PFSK-1 (cell line): ENCODE measurements around the gene GPC6.

ENCODE experiments used
- FOXP2 ChIP-seq: optimal IDR thresholded peaks from 2 replicates; pipeline ENCODE3; 2011; ENCODE audit warnings: borderline replicate concordance, control low read depth, inconsistent platforms; ENCODE audit not compliant: insufficient read depth; ENCODE audit errors: extremely low read length, extremely low read depth
- POLR2AphosphoS5 ChIP-seq: IDR thresholded peaks from 2 replicates; pipeline ENCODE4 v1.6.1; 2012; ENCODE audit warnings: low read depth, mild to moderate bottlenecking, control low read depth, low read length, moderate library complexity
- REST ChIP-seq, 2 experiments: IDR thresholded peaks; 2 replicates each; pipeline versions ENCODE4 v1.6.1 to v1.8.0; 2011 to 2012; ENCODE audit warnings: low read depth in 2 of 2, low read length in 2 of 2, control low read depth in 1 of 2, inconsistent platforms in 1 of 2, mild to moderate bottlenecking in 1 of 2, moderate library complexity in 1 of 2; ENCODE audit not compliant: insufficient read depth in 1 of 2
- SIN3A ChIP-seq: IDR thresholded peaks from 2 replicates; pipeline ENCODE4 v1.6.1; 2012; ENCODE audit warnings: mild to moderate bottlenecking, low read length, moderate library complexity, borderline replicate concordance; ENCODE audit not compliant: insufficient read depth
- TAF1 ChIP-seq: IDR thresholded peaks from 2 replicates; pipeline ENCODE4 v1.6.1; 2012; ENCODE audit warnings: low read length, control low read depth, borderline replicate concordance; ENCODE audit not compliant: insufficient read depth

GPC6 gene

DNA sequence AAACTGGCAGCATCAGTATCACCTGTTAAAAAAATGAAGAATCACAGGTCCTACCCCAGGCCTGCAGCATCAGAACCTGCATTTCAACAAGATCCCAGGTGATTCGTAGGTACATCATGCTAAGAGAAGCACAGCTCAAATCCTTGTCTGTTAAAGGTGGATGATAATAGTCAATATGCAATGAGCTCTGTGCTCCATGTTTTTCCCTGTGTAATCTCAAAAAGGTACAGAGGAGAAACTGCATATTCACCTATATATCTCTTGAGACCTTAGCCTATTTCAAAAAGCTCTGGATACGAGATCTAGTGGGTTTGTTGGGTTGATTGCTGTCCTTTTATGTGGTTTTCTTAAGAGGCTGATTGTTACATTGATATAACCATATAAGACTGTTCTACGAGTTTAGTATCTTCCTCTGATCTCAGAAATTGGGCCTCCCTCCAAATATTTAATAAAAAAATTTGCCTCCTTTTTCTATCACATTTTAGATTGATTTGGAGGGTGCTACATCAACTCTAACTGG, 1104.0 kb downstream of the GPC6 start:
- no peak for TF ChIP-seq REST (IDR thresholded peaks at IDR 0.05; ENCODE audit: insufficient read depth in 1 of 2, low read depth in 2 of 2, low read length in 2 of 2)
- TF ChIP-seq FOXP2: no peak
- no peak for TF ChIP-seq POLR2AphosphoS5
- no peak for TF ChIP-seq TAF1
- no peak for TF ChIP-seq SIN3A

DNA sequence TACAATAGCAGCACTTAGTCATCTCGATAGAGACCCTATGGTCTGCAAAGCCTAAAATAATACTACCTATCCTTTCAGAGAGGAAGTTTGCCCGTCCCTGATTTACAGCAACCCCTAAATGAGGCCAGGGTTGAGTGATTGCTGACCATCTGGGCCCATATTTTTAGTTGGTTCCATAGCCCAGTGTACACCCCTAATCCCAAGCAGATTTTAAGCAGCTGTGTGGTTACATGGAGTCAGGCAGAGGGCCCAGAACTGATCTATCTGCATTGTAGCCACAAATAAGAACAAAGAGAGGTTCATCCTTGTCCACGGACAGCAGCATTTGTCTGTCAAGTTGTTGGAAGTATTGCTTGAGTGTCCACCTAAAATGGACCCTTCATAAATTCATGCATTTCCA, 1104.7 kb downstream of the GPC6 start:
- TF ChIP-seq POLR2AphosphoS5 (no peak), SIN3A (no peak), TAF1 (no peak), REST (IDR thresholded peaks at IDR 0.05; ENCODE audit: insufficient read depth in 1 of 2, low read depth in 2 of 2, low read length in 2 of 2) (no peak), FOXP2 (no peak)

DNA sequence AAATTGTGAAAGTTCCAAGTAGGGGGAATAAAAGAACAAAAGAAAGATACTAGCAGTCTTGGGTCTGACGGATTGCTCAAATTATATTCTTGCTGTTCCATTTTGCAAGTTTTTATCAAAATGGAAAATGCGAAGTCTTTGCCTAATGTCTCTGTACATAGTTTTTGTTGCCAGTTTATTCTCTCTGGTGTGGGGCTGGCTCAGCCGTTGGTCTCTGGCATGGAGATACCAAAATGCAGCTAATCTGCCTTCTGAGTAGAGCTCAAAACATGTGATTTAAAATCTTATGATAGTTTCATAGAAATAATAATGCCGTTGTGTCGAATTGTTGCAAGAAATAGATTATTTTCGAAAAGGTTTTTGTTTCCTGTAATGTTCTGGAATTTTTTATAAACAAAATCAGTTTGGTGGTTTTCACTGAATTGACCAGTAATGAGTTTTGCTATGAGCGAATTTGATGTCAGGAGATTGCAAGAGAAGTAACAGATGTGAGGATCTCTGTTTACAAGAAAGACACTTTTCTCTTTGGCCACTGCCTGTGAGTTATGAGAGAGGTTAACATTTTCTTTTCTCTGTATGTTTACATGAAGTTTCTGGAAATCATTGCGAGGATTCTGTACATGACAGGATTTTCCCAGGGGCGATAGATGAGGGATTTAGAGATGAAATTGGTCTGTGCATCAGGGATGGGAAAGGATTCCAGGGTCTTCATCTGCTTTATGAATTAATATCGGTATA, 1105.9 kb downstream of the GPC6 start:
- no peak for TF ChIP-seq FOXP2
- no peak for TF ChIP-seq TAF1
- no peak for TF ChIP-seq SIN3A
- TF ChIP-seq REST (IDR thresholded peaks at IDR 0.05; ENCODE audit: insufficient read depth in 1 of 2, low read depth in 2 of 2, low read length in 2 of 2): no peak
- no peak for TF ChIP-seq POLR2AphosphoS5

DNA sequence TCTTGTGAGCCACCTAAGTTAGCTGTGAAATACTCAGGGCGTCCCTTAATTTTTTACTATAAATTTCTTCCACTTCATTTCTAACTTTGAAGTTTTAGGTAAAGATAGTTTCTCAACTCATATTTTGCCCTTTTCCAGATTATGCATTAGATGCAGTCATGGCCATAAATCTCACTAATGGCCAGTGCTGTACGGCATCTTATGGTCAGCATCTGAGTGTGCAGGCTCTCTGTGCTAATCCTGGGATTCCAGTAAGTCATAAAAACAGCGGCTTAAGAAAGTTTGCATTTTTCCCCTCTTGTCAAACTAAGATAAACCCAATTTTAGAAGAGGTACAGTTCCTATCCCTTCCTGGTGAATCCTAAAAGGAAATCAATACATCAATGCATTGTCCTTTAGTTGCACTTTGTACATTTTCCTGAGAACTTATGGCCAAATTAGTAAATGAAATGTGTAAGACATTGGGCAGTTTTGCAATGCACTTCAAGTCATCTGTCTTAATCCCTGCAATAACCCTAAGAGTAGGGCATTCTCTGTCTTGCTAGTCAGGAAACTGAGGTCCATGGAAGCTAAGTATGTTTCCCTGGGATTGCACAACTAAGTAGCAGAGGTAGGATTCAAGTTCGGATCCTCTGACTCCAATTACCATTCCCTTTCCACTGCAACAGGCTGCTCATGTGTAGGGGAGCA, 1106.7 kb downstream of the GPC6 start:
- TF ChIP-seq TAF1 (no peak), REST (IDR thresholded peaks at IDR 0.05; ENCODE audit: insufficient read depth in 1 of 2, low read depth in 2 of 2, low read length in 2 of 2) (no peak), FOXP2 (no peak), SIN3A (no peak), POLR2AphosphoS5 (no peak)
